Stimulated activated CD4-positive, alpha-beta T cell treated with anti-CD3 and anti-CD28 coated beads, Interleukin-15, amount 100 ng/mL, for 24 hours (primary cell): ENCODE measurements around the gene RGS9.

Experiments
- DNase-seq: peaks from one replicate; pipeline ENCODE4 v3.0.0-alpha.2; 2020

The RGS9 gene

DNA sequence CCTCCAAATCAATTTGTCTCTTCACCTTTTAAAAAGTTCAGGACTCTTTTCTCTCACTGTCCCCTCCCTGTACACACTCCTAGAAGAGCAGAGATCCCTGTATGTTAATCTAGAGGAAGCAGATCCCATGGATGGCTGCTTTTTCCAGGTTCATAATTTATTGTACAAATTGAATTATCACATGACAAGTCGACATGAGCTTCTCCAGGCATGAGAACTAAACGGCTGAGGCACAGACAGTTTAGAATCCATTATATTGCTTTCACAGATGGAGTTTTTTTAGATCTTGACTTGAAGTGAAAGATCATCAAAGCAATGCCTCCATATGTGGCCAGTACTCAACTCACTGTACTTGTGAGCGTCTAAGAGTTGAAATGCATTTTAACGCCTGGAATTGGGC is 47.9 kb downstream of the RGS9 start:
- DNase-seq: no peak

DNA sequence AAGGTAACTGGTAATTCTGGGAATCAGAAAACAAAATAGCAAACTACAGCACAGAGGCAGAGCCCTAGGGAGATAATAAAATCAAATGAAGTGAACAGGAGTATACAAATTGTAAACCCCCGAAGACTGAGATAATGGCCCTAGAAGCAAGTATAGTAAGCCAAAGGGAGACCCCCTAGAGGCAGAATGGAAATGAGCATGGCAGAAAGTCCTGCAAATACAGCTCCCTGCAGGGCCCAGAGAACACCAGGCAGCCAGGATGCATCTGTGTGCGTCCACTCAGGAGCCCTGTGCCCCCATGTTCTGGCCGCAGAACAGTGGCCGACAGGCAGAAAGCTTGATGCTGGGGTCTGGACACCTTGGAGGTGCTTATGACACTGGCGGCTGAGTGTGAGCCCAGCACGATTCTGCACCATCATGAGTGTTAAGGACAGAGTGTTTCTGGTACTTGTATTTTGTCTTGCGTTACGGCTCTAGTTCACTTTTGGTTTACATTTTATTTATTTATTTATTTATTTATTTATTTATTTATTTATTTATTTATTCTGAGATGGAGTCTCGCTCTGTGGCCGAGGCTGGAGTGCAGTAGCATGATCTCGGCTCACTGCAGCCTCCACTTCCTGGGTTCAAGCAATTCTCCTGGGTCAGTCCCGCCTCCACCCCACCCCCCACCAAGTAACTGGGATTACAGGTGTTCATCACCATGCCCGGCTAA is 48.7 kb downstream of the RGS9 start:
- DNase-seq: no peak

DNA sequence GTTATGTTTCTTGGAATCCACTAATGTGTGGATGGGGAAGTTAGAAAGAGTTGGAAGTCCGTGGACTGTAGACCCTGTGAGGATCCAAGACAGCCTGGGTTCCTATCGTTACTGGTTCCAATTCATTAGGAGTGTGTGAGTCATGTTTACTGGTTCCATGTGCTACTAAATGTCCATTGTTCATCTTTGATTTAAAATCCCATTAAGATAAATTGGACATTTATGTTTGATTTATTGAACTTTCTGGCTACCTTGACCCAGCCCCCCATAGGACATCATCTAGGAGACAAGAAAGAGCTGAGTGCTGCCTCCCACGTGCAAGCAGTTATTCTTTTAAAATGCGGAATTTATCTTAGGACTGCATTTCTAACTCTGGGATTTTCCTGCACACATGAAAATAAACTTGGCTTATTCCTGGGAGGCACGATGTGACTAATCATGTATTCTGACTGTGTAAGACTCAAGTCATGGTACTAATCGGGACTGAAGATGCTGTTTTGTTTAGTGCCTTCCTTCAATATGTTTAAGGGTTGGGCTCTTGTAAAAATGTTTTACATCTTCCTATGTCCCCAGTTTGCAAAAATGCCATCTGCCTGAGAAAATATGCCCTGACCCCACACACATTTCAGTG is 53.4 kb downstream of the RGS9 start:
- no peak for DNase-seq

DNA sequence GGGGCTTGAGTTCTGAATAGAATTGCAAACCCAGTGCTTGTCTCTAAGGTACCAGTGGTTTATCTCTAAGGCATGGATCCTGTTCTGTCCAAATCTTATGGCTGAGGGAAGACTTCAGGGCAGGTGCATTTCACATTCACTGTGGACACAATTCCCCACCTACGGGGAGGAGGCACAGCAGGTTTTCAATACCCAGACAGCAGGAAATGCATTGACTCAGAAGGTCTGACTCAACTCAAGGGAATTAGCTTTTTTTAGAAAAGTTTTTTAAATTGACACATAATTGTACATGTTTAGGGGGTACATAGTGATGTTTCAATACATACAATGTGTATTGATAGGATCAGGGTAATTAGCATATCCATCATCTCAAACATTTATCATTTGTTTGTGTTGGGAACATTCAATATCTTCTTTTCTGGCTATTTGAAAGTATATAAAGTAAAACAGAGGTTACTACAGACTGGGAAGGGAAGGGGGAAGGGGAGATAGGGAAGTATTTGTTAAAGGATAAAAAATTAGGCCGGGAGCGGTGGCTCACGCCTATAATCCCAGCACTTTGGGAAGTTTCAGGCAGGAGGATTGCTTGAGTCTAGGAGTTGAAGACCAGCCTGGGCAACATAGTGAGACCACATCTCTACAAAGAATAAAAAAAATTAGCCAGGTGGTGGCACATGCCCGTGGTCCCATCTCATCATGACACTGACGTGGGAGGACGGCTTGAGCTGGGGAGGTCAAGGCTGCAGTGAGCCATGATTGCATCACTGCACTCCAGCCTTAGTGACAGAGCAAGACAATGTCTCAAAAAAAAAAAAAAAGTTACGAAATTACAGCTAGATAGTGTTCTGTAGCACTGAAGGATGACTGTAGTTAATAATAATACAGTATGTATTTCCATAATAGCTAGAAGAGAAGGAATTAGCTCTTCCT is 54.9 kb downstream of the RGS9 start:
- DNase-seq: peak; percentile 50

DNA sequence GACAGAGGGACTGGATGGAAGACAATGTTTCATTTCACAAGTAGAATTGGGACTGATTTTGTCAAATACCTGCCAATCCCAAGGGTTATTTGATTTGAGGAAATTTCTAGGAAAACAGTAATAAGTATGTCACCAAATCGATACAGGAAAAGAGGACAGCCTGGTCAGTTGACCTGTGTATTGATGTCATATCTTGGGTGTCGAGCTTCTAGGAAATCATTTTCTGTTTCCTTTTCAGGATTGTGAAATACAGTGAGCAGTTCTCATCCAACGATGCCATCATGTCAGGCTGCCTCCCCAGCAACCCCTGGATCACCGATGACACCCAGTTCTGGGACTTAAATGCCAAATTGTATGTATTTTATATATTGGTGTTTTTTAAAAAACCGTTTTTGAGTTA is 56.1 kb downstream of the RGS9 start:
- no peak for DNase-seq

DNA sequence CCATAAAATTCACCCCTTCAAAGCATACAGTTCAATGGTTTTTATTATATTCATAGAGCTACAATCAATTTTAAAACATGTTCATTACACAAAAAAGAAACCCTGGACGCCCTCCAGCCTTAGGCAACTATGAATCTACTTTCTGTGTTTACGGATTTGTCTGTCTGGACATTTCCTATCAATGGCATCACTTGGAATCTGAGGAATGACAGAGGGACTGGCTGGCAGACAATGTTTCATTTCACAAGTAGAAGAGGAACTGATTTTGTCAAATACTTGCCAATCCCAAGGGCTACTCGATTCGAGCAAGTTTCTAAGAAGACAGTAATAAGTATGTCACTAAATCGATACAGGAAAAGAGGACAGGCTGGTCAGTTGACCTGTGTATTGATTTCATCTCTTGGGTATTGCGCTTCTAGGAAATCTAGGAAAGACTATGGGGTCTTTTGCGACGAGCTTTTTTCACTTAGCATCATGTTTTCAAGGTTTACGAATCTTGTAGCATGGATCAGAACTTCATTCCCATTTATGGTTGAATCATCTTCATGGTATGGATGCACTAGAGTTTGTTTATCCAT is 56.6 kb downstream of the RGS9 start:
- no peak for DNase-seq

DNA sequence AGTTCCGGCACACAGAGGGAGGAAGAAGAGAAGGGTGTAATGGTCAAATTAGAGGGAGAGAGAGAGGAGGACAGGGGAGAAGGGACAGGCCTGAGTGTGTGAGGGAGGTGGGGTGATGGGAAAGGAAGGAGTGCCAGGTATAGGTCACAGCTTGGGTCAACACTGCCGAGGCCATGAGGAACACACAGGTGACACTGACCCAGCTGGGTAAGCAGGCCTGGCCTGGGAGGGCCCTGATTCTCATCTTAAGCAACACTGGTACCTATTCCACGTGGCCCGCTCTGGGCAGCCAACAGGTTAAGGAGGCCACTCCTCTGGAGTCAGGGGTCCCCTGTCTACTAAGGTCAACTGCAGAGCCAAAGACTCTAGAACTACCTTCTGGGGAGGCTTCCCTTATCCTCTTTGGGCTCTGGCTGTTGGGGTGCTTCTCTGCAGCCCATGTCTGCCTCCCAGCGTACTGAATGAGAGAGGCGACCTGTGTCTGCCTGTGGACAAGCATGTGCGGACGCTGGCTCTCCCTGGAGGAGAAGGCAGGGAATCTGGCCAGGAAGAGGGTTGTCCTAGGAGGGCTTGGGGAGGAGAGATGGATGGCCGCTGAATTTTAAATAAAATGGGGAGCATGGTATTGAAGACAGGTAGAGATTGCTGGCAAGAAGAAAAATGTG is 57.6 kb downstream of the RGS9 start:
- DNase-seq: no peak

DNA sequence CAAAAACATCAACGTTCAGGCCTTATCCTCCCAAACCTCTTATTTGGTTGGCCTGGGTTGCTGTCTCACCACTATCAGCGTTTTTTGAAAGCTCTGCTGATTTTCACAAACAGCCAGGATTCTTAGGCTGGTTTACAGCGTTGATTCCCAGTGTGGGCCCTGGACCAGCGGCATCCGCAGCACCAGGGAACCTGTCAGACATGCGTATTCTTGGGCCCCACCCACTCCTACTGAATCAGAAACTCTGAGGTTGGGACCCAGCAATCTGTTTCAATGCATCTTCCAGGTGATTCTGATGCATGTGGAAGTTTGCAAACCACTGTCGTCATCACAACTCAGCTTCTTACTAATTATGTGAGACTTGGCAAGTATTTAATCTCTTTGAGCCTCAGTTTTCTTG is 58.5 kb downstream of the RGS9 start:
- no peak for DNase-seq

DNA sequence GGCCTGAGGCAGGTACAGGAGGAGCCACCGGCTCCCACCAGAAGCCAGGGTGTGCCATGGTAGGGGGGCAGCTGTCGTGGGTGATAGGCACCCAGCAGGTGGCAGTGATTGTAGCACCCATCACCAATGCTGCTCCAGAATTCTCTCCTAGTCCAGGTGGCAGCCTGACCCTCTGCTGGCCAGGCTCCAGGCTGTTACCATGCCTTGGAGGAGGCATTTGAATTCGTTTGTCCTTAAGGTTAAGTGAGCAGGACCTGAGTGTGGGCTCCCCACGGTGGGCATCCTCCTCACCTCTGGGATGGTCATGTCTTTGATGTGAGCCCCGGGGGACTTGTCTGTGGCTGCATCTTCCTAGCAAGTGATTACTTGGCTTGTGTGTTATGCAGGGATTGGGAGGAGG is 59.4 kb downstream of the RGS9 start:
- no peak for DNase-seq

DNA sequence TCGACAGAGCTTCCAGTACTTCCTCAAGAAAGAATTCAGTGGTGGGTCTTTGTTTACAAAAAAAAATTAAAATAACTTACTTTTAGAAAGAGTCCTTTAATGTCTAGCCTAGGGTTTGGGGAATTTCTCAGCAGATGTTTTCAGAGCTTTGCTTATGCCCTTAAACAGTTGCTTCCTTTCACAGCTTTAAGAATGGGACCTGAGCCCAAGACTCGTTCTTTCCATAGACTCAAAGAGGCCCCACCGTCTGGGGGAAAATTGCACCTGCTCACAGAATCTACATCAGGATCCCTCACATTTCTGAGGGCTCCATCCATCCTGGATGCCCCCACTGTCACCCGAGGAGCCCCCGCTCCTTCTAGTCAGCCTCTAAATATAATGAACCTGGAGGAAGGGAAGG is 60.0 kb downstream of the RGS9 start:
- no peak for DNase-seq

DNA sequence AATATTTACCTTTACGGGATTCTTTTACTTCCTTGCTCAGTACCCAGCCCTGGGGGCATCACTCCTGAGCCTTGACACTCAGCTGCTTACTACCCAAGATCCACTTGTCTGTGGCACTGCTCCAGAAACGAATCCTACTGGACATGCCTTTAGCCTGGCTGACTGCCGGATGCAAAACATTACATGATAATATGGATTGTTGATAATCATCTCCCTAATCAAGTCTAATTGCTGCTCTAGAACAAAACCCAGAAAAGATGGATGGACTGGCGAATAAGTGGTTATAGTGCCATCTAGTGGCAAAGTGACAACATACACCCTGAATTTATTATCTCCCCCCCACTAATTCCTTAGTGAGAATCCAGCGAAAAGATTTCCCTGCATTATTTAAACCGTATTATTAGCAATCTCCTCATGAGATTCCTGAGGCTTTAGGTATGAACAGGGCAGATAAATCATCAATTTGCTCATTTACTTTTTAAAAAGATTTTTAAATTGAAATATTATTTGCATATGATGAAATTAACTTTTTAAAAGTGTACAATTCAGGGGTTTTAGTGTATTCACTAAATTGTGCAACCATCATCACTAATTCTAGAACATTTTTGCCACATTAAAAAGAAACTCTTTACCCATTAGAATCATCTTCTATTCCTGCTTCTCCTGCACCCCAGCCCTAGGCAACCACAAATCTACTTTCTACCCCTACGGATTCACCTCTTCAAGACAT is 61.6 kb downstream of the RGS9 start:
- no peak for DNase-seq

DNA sequence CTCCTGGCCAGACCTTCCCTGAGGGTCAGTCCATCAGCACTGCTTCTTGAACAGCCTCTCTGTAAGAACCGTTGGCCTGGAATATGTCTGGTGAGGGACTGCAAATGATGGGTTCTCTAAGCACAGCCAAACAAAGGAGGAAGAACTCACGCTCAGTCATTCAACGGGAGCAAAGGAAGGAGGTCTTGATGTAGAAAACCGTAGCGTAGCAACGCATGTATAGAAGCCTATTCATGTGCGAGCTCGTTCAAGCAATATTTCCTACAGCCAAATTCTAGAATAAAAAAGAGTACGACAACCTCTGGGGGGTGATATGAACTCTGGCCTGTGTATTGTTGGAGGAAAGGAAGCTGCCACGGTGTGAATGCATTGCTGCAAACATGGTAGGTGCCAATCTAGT is 64.2 kb downstream of the RGS9 start:
- DNase-seq: no peak

DNA sequence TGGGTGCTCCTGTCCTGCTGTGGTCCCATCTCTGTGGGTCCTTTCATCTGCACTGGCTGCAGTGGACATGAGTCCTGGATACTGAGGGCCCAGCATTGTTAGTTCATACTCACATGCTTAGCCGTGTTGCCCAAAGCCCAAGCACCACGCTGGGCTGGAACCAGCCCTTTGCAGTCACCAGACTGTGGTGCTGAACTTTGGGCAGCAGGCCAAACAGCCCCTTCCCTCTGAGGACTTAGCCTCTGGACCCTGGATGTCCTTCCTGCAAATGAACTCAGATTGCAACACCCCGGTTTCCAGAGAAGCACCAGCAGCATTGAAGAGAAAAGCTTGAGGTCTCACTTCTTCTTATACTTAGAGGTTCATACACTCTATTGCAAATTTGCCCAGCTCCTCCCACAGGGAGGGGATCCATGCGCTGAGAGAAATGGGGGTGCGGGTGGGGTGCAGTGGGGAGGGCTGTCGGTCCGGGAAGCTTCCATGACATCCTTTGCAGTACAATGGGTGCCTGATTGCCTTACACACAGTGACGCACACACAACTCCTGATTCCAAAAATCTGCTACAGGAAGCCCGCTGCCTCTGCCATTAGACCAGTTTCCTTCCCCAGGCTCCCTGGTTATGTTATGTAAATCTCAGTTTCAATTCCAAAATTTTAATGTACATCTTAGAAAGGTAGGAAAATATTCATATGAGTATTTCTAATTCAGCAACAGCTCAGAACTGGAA is 65.8 kb downstream of the RGS9 start:
- no peak for DNase-seq

DNA sequence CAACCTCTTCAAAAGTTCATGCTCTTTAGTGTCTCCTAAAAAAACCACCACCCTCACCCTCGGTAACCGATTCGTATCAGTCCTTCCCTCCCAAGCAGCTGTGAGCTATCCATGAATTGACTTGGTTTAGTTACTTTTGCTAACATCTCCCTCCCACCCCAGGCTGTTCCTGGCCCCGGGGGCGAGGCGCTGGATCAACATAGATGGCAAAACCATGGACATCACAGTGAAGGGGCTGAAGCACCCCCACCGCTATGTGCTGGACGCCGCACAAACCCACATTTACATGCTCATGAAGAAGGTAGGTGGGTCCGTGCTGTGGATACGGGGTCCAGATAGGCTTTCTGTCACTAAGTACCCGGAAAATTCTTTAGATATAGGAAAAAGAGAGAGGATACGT is 66.8 kb downstream of the RGS9 start:
- DNase-seq: no peak

DNA sequence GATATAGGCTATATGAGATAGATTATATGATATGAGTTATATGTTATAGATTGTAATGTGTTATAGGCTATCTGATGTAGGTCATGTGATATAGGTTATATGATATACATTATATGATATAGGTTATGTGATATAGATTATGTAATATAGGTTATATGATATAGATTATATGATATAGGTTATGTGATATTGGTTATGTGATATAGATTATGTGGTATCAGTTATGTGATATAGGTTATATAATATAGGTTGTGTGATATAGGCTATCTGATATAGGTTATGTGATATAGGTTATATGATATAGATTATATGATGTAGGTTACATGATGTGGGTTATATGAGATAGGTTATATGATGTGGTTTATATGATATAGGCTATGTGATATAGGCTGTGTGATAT is 68.5 kb downstream of the RGS9 start:
- DNase-seq: no peak

DNA sequence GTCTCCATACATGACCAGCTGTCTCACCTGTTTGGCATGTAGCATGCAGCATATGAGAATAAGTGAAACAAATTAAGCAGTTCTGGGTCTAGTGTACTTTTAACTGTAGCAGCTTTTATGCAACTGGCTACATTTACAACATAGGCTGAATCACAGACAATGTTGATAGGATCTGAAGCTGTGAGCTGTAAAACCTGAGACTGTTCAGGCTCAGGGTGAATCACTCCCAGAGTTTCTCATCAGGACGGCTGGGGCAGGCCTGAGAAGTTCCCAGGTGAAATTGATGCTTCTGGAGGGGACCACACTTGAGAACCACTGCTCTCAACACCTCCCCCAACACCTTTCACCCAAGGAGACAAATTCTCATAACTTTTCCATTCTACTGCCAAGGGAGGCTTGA is 70.3 kb downstream of the RGS9 start:
- DNase-seq: peak; percentile 49

DNA sequence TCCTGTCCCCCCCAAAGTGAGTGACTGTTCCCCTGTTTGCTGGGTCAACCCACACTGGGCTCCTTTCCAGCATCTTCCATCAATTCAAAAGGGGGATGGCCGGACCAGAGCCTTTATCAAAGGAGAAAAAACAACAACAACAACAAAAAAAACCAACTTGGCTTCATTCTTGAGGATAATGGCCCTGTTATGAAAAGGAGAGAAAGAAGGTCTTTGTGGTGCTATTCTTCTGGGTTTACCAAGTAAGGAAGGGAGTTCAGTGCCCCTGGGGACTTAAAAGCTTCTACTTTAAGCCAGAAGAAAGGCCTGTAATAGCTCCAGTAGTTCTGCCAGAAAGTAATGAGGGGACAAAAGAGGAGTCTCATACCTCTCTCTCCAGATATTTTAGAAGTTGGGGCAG is 71.5 kb downstream of the RGS9 start:
- DNase-seq: no peak

DNA sequence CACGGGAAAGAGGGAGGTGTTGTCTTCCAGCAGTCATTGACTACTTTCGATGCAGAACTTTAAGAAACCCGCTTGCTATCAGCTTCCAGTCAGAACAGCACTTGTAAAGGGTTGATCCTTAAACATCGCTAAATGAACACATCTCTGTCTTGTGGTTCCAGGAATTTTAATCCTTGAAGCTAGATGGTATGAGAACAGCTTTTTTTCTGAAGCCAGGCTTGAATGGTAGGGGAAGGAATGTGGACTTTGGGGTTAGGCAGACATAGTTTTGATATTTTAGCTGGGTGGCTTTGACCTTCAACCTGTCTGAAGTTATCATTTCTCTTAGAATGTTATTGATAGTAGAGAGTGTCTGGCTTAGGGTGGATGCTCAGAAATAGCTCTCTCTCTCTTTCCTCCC is 81.1 kb downstream of the RGS9 start:
- no peak for DNase-seq

DNA sequence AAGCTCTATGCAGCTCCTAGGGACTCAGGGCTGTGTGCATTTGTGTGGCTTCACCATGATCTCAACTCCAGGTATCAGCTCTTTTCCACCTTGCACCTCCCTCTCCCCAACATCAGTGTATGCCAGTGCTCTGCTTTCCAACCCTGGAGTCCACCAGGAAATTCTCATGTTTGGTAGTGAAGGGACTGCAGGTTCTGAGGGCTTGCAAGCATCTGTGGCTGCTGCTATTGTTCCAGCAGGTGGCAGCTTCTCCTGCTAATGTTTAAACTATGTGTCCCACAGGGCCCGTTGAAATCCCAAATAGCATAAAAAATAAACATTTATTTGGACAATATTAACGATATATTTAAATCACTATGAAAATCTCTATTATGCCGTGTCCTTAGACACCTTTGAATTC is 82.0 kb downstream of the RGS9 start:
- no peak for DNase-seq

DNA sequence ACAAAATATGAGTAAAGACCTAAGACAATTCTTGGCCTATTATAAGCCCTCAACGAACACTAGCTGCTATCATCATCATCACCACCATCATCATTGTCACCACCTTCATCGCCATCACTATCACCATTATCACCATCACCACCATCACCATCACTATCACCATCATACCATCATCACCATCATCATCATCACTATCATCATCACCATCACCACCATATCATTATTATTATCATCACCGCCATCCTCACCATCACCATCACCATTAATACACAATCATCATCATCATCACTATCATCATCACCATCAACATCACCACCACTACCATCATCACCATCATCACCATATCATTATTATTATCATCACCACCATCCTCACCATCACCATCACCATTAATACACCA is 82.5 kb downstream of the RGS9 start:
- DNase-seq: no peak

DNA sequence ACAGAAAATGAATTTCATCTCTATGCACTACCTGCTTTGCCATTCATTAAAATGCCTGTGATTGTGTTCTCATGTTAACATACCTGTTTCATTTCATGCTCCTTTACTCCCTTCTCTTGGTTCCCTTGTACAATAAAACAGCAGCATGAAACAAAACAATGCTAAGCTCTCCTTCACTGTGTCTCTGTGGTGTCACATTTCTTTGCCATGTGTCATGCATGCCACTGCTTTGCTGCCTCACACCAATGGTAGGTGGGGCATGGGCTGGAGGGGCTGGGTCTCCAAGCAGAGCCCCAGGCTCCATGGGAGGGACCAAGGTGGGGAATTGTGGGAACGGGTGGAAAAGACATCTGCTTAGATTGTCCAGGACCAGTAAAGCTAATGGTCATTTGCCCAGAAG is 83.6 kb downstream of the RGS9 start:
- no peak for DNase-seq
